Peyer's patch (tissue), 4 donors: ENCODE results near the gene FTSJ3. TPM values are rescaled to one million over a fixed set of nuclear protein-coding genes. Genes with fewer than 3 reads are reported as not detected.

Experiments used
- DNase-seq, 3 donors: peaks; one replicate each; pipeline ENCODE4 v3.0.0-alpha.2; 2017 to 2019
- H3K27ac ChIP-seq, 4 donors: fragments of 200-600 bp; sonication (generic); one replicate each; pipeline ENCODE4 v1.5.1; 2016 to 2019
- H3K27me3 ChIP-seq, 2 donors: fragments of 200-600 bp; sonication (generic); one replicate each; pipeline ENCODE4 v1.5.1; 2019
- H3K36me3 ChIP-seq, 3 donors: fragments of 200-600 bp; sonication (generic); one replicate each; pipeline ENCODE4 v1.5.1; 2016 to 2019
- H3K4me1 ChIP-seq, 4 donors: fragments of 200-600 bp; sonication (generic); one replicate each; pipeline ENCODE4 v1.5.1; 2016 to 2019
- H3K4me3 ChIP-seq, 4 donors: fragments of 200-600 bp; sonication (generic); 1 replicate in 3 of 4; 2 replicates in 1 of 4; pipeline ENCODE4 v1.5.1; 2016 to 2019; ENCODE audit warnings: mild to moderate bottlenecking in 1 of 4
- H3K9me3 ChIP-seq, 4 donors: fragments of 200-600 bp; sonication (generic); one replicate each; pipeline ENCODE4 v1.5.1; 2016 to 2019; ENCODE audit warnings: mild to moderate bottlenecking in 1 of 4
- CTCF ChIP-seq, 6 experiments: fragments of 450-650 bp in 4 of 6; fragments of 200-600 bp in 2 of 6; sonication (generic) in 1 of 6; IDR thresholded peaks; one replicate each; pipeline ENCODE4 v1.5.1; 2017 to 2019; ENCODE audit warnings: antibody characterized with exemption in 6 of 6, mild to moderate bottlenecking in 3 of 6, moderate library complexity in 1 of 6
- POLR2A ChIP-seq, 2 donors: fragments of 450-650 bp; IDR thresholded peaks; one replicate each; pipeline ENCODE4 v1.5.1; 2017; ENCODE audit warnings: antibody characterized with exemption in 2 of 2, mild to moderate bottlenecking in 2 of 2, moderate library complexity in 2 of 2
- total RNA-seq, 4 donors: library from RNA; depleted of rRNA; stranded (reverse); fragments of >200 nt; gene quantifications; one replicate each; pipeline ENCODE4 v1.1.0, GENCODE V29; 2016

The FTSJ3 gene
- total RNA-seq, 4 donors from 2014 or later, result 19.6 to 133 (median 51.6) TPM

- no peak for TF ChIP-seq CTCF (IDR thresholded peaks at IDR 0.05)
- no peak for TF ChIP-seq POLR2A (IDR thresholded peaks at IDR 0.05)
- H3K27ac ChIP-seq, result no peak overlapping the region
- H3K9me3 ChIP-seq, result no peaks in the 10 kb centered on the region
- H3K4me1 ChIP-seq, result no peaks in the 10 kb centered on the region
- H3K4me3 ChIP-seq, result no peak overlapping the region
- peaks cover 0 to 68% (median 0%) of the 10 kb centered on the region in 3 donors for H3K36me3 ChIP-seq
- H3K27me3 ChIP-seq, result no peaks in the 10 kb centered on the region
- DNase-seq, result no peak
Measured at GRCh38 chr17:63786971-63787711, 40.3 kb downstream of the FTSJ3 start.

GRCh38 chr17:63786117-63786516 lies 41.3 kb downstream of the FTSJ3 start:
- TF ChIP-seq CTCF (IDR thresholded peaks at IDR 0.05) (no peak), POLR2A (IDR thresholded peaks at IDR 0.05) (no peak)
- H3K27me3 ChIP-seq, result no peaks in the 10 kb centered on the region
- H3K4me1 ChIP-seq, result no peaks in the 10 kb centered on the region
- DNase-seq, result no peak
- H3K27ac ChIP-seq, result no peak overlapping the region
- H3K36me3 ChIP-seq, result peaks cover 0 to 58% (median 0%) of the 10 kb centered on the region in 3 donors
- H3K9me3 ChIP-seq, result no peaks in the 10 kb centered on the region
- H3K4me3 ChIP-seq, result no peak overlapping the region

- H3K27me3 ChIP-seq, result no peaks in the 10 kb centered on the region
- H3K4me3 ChIP-seq, result no peak overlapping the region
- no peaks in the 10 kb centered on the region for H3K9me3 ChIP-seq
- DNase-seq, result no peak
- no peak overlapping the region for H3K27ac ChIP-seq
- TF ChIP-seq POLR2A (IDR thresholded peaks at IDR 0.05), result no peak
- no peak for TF ChIP-seq CTCF (IDR thresholded peaks at IDR 0.05)
- H3K4me1 ChIP-seq, result no peaks in the 10 kb centered on the region
- H3K36me3 ChIP-seq, result peaks cover 0 to 52% (median 0%) of the 10 kb centered on the region in 3 donors
Measured at GRCh38 chr17:63785556-63785955, 41.9 kb downstream of the FTSJ3 start.

GRCh38 chr17:63783522-63783921 lies 43.9 kb downstream of the FTSJ3 start:
- Histone ChIP-seq H3K9me3 (no peaks in the 10 kb centered on the region), H3K4me3 (no peak overlapping the region), H3K36me3 (peaks cover 0 to 43% (median 0%) of the 10 kb centered on the region in 3 donors), H3K27ac (no peak overlapping the region), H3K4me1 (peaks cover 0 to 11% (median 0%) of the 10 kb centered on the region in 4 donors), H3K27me3 (no peaks in the 10 kb centered on the region)
- TF ChIP-seq CTCF (IDR thresholded peaks at IDR 0.05), result no peak
- no peak for TF ChIP-seq POLR2A (IDR thresholded peaks at IDR 0.05)
- no peak for DNase-seq

- Histone ChIP-seq H3K4me1 (peaks cover 0 to 22% (median under 1%) of the 10 kb centered on the region in 4 donors), H3K27ac (no peak overlapping the region), H3K4me3 (no peak overlapping the region), H3K27me3 (no peaks in the 10 kb centered on the region), H3K36me3 (peaks cover 0 to 32% (median 0%) of the 10 kb centered on the region in 3 donors), H3K9me3 (no peaks in the 10 kb centered on the region)
- no peak for TF ChIP-seq POLR2A (IDR thresholded peaks at IDR 0.05)
- TF ChIP-seq CTCF (IDR thresholded peaks at IDR 0.05), result no peak
- no peak for DNase-seq
Measured at GRCh38 chr17:63780928-63781327, 46.5 kb downstream of the FTSJ3 start.
